Osteocyte (in vitro differentiated cells): Measurements from ENCODE around the gene LANCL1. TPM values are rescaled to one million over a fixed set of nuclear protein-coding genes. Genes with fewer than 3 reads are reported as not detected.
"Not testable (repeated sequence)": the region's sequence is repeated elsewhere in the genome, so short reads cannot be mapped to it uniquely, and the experiment has no call there.

Experiments
- DNase-seq: peaks from one replicate; pipeline ENCODE4 v3.0.0; 2021; ENCODE audit warnings: mixed read lengths; ENCODE audit not compliant: unreplicated experiment; ENCODE audit errors: extremely low spot score
- H3K27ac Mint-ChIP-seq: one replicate; pipeline ENCODE4 v1.8.0; 2021; ENCODE audit warnings: mild to moderate bottlenecking, mixed read lengths; ENCODE audit not compliant: unreplicated experiment
- H3K27me3 Mint-ChIP-seq: one replicate; pipeline ENCODE4 v1.8.0; 2021; ENCODE audit warnings: mixed read lengths; ENCODE audit not compliant: unreplicated experiment
- H3K36me3 Mint-ChIP-seq: one replicate; pipeline ENCODE4 v1.8.0; 2021; ENCODE audit warnings: mixed read lengths; ENCODE audit not compliant: unreplicated experiment
- H3K4me1 Mint-ChIP-seq: one replicate; pipeline ENCODE4 v1.8.0; 2021; ENCODE audit warnings: mixed read lengths; ENCODE audit not compliant: unreplicated experiment
- H3K4me3 Mint-ChIP-seq: one replicate; pipeline ENCODE4 v1.8.0; 2021; ENCODE audit warnings: mild to moderate bottlenecking, moderate library complexity, mixed read lengths; ENCODE audit not compliant: unreplicated experiment
- H3K9me3 Mint-ChIP-seq: one replicate; pipeline ENCODE4 v1.8.0; 2021; ENCODE audit warnings: mixed read lengths; ENCODE audit not compliant: unreplicated experiment
- total RNA-seq: library from RNA; stranded (reverse); gene quantifications from 2 replicates; pipeline ENCODE4 v1.2.1, GENCODE V29; 2021
- TF ChIP-seq, protein P1 (sequence below): fragments of 200-600 bp; sonication (generic); IDR thresholded peaks from 2 replicates; pipeline ENCODE4 v1.5.0; 2021; ENCODE audit warnings: antibody characterized with exemption, mild to moderate bottlenecking, moderate library complexity

LANCL1 gene
- total RNA-seq, 1 donor from 2014 or later: 67.3 TPM

DNA sequence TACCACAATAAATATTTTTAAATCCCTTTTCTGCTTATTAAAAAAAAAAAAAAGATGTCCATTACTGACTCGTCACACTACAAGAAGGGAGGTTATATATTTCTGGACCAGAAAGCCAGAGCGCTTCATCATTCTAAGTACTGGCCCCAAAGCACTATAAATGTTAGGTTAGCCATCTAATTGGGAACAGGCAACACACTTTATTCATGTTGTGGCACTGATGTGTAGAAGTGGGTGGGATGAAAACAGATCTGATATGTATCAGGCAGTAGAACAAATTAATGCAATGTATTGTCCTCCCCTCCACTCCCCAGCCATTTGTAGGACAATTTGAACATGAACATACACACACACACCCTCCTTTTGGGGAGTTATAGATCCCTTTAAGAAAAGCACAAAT lies 24.4 kb downstream of the LANCL1 start:
- DNase-seq: no peak
- no peak overlapping the region for H3K4me3 Mint-ChIP-seq
- H3K9me3 Mint-ChIP-seq: peaks cover 15% of the 10 kb centered on the region
- TF ChIP-seq, protein P1, sequence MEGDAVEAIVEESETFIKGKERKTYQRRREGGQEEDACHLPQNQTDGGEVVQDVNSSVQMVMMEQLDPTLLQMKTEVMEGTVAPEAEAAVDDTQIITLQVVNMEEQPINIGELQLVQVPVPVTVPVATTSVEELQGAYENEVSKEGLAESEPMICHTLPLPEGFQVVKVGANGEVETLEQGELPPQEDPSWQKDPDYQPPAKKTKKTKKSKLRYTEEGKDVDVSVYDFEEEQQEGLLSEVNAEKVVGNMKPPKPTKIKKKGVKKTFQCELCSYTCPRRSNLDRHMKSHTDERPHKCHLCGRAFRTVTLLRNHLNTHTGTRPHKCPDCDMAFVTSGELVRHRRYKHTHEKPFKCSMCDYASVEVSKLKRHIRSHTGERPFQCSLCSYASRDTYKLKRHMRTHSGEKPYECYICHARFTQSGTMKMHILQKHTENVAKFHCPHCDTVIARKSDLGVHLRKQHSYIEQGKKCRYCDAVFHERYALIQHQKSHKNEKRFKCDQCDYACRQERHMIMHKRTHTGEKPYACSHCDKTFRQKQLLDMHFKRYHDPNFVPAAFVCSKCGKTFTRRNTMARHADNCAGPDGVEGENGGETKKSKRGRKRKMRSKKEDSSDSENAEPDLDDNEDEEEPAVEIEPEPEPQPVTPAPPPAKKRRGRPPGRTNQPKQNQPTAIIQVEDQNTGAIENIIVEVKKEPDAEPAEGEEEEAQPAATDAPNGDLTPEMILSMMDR: no peak
- H3K27me3 Mint-ChIP-seq: no peaks in the 10 kb centered on the region
- peaks cover 65% of the 10 kb centered on the region for H3K36me3 Mint-ChIP-seq
- H3K4me1 Mint-ChIP-seq: no peaks in the 10 kb centered on the region
- no peak overlapping the region for H3K27ac Mint-ChIP-seq

DNA sequence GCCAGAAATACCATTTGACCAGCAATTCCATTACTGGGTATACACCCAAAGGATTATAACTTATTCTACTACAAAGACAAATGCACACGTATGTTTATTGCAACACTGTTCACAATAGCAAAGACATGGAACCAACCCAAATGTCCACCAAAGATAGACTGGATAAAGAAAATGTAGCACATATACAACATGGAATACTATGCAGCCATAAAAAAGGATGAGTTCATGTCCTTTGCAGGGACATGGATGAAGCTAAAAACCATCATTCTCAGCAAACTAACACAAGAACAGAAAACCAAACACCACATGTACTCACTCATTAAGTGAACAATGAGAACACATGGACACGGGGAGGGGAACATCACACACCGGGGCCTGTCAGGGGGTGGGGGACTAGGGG lies 25.6 kb downstream of the LANCL1 start:
- DNase-seq, H3K27ac Mint-ChIP-seq, H3K4me3 Mint-ChIP-seq, H3K4me1 Mint-ChIP-seq, H3K27me3 Mint-ChIP-seq: not testable (repeated sequence)
- Mint-ChIP-seq H3K36me3 (peaks cover 76% of the 10 kb centered on the region), H3K9me3 (peaks cover 22% of the 10 kb centered on the region)

DNA sequence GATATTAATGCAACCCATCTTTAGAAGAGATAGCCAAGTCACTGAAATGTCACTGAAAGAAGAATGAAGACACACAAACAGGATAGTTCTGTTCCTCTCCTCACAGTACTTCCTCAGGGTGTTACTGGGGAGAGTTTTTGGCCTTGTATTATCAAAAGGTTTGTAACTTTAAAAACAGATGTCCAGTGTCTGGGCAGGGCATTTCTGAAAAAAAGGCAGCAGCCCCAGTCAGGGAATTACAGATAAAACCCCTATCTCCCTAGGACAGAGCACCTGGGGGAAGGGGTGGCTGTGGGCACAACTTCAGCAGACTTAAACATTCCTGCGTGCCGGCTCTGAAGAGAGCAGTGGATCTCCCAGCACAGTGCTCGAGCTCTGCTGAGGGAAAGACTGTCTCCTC lies 30.8 kb downstream of the LANCL1 start:
- DNase-seq: no peak
- H3K36me3 Mint-ChIP-seq: peaks cover 52% of the 10 kb centered on the region
- H3K4me1 Mint-ChIP-seq: no peaks in the 10 kb centered on the region
- no peak overlapping the region for H3K4me3 Mint-ChIP-seq
- H3K27ac Mint-ChIP-seq: no peak overlapping the region
- H3K9me3 Mint-ChIP-seq: peaks cover 22% of the 10 kb centered on the region
- TF ChIP-seq, protein P1: no peak
- no peaks in the 10 kb centered on the region for H3K27me3 Mint-ChIP-seq

DNA sequence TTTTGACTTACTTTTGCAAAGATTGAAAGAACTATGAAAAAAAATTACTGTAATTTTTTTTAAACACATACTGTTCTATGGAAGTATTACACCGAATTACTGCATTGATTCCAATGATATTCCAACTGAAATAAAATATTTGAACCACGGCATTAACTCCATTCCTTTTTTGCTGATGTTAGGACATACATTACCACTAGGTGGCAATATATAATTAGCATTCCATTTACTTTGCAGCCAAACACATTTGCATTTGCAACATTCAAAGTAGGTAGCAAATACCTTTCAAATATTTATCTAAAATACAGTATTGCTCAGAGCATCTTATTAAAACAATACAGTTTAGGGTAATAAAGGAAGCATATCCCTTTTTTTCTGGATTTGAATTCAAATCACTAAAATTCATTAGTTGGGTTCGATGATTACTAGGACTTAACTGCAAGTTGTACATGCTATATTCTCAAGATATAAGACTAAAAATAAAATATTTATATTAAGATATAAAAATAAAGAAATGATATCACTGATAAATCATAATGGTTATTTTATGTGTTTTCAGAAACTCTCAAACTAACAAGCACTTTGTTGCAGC lies 31.3 kb downstream of the LANCL1 start:
- TF ChIP-seq, protein P1: peak; percentile 72
- Mint-ChIP-seq H3K36me3 (peaks cover 51% of the 10 kb centered on the region), H3K27ac (no peak overlapping the region), H3K4me3 (no peak overlapping the region), H3K27me3 (no peaks in the 10 kb centered on the region), H3K9me3 (peaks cover 19% of the 10 kb centered on the region), H3K4me1 (no peaks in the 10 kb centered on the region)
- no peak for DNase-seq

DNA sequence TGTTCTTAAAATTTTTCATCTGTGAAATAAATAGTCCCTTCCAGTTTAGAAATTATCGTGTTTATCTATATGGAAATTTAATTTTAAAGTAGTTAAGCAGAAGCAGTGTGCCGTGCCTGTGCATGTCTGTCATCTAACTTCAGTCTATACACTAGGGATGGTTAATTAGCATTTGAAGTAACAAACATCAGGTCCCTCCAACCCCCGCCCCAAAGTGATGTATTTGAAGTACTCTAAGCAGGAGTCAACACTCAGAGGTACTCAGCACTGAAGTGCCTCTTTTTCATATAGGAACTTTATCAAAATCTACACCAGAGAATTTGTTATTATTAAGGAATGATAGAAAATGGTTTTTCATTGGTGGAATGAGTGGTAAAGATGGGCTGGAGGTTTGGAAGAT lies 33.0 kb downstream of the LANCL1 start:
- Mint-ChIP-seq H3K4me3 (no peak overlapping the region), H3K4me1 (no peaks in the 10 kb centered on the region), H3K36me3 (peaks cover 48% of the 10 kb centered on the region), H3K9me3 (peaks cover 16% of the 10 kb centered on the region), H3K27me3 (no peaks in the 10 kb centered on the region), H3K27ac (no peak overlapping the region)
- TF ChIP-seq, protein P1: no peak
- DNase-seq: no peak

DNA sequence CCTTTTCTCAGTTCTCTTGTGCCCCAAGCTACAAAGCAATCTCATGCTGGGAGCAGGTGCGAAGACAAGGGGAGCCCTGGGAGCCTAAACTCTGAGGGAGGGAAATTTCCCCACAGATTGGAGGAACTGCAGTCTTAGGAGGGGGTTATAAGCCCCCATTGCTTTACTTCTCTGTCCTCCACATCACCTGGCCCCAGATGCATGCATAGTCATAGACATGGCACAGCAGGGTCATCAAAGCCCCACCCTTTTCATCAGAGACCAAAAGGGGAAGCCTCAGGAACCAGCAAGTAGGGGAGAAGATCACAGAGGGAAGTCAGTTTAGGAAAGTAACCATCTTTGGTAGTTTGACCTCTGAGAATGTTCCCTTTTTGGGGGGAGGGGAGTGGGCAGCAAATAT lies 33.7 kb downstream of the LANCL1 start:
- no peak overlapping the region for H3K27ac Mint-ChIP-seq
- H3K4me3 Mint-ChIP-seq: no peak overlapping the region
- DNase-seq: no peak
- H3K4me1 Mint-ChIP-seq: no peaks in the 10 kb centered on the region
- H3K36me3 Mint-ChIP-seq: peaks cover 42% of the 10 kb centered on the region
- TF ChIP-seq, protein P1: no peak
- no peaks in the 10 kb centered on the region for H3K27me3 Mint-ChIP-seq
- H3K9me3 Mint-ChIP-seq: peaks cover 10% of the 10 kb centered on the region
